Measurements from ENCODE around the gene PTPRD. TPM values are rescaled to one million over a fixed set of nuclear protein-coding genes. Genes with fewer than 3 reads are reported as not detected.

PTPRD gene
- total RNA-seq, 1 experiment from 2014 or later: 1.8 TPM

GRCh38 chr9:8610256-8610655 lies 2002.5 kb downstream of the PTPRD start:
- Mint-ChIP-seq H3K4me1 (ENCODE audit: low read depth, unreplicated experiment) (no peaks in the 10 kb centered on the region), H3K4me3 (ENCODE audit: low read depth, unreplicated experiment) (no peak overlapping the region), H3K9me3 (ENCODE audit: low read depth, unreplicated experiment) (no peaks in the 10 kb centered on the region), H3K27me3 (ENCODE audit: unreplicated experiment) (no peaks in the 10 kb centered on the region), H3K36me3 (ENCODE audit: insufficient read depth, unreplicated experiment) (no peaks in the 10 kb centered on the region), H3K27ac (ENCODE audit: unreplicated experiment) (no peak overlapping the region)
- no peak for DNase-seq
- CTCF ChIA-PET: no interaction called here
- intact Hi-C loops (cut with micrococcal nuclease; ENCODE audit: unreplicated experiment): no loop called here
- TF ChIP-seq CTCF (IDR thresholded peaks at IDR 0.05; ENCODE audit: unreplicated experiment): no peak
- BruUV-seq (replicated peaks): no TSS peak

GRCh38 chr9:8605096-8605495 lies 2007.7 kb downstream of the PTPRD start:
- Mint-ChIP-seq H3K4me1 (ENCODE audit: low read depth, unreplicated experiment) (peaks cover 11% of the 10 kb centered on the region), H3K27me3 (ENCODE audit: unreplicated experiment) (no peaks in the 10 kb centered on the region), H3K27ac (ENCODE audit: unreplicated experiment) (no peak overlapping the region), H3K36me3 (ENCODE audit: insufficient read depth, unreplicated experiment) (no peaks in the 10 kb centered on the region), H3K9me3 (ENCODE audit: low read depth, unreplicated experiment) (no peaks in the 10 kb centered on the region), H3K4me3 (ENCODE audit: low read depth, unreplicated experiment) (no peak overlapping the region)
- DNase-seq: no peak
- intact Hi-C loops (cut with micrococcal nuclease; ENCODE audit: unreplicated experiment): no loop called here
- CTCF ChIA-PET: no interaction called here
- no peak for TF ChIP-seq CTCF (IDR thresholded peaks at IDR 0.05; ENCODE audit: unreplicated experiment)
- BruUV-seq (replicated peaks): no TSS peak

GRCh38 chr9:8604201-8604600 lies 2008.6 kb downstream of the PTPRD start:
- H3K36me3 Mint-ChIP-seq (ENCODE audit: insufficient read depth, unreplicated experiment): no peaks in the 10 kb centered on the region
- BruUV-seq (replicated peaks): no TSS peak
- H3K4me1 Mint-ChIP-seq (ENCODE audit: low read depth, unreplicated experiment): peaks cover 11% of the 10 kb centered on the region
- no peak for TF ChIP-seq CTCF (IDR thresholded peaks at IDR 0.05; ENCODE audit: unreplicated experiment)
- no peaks in the 10 kb centered on the region for H3K27me3 Mint-ChIP-seq (ENCODE audit: unreplicated experiment)
- no peaks in the 10 kb centered on the region for H3K9me3 Mint-ChIP-seq (ENCODE audit: low read depth, unreplicated experiment)
- intact Hi-C loops (cut with micrococcal nuclease; ENCODE audit: unreplicated experiment): no loop called here
- CTCF ChIA-PET: no interaction called here
- H3K4me3 Mint-ChIP-seq (ENCODE audit: low read depth, unreplicated experiment): no peak overlapping the region
- no peak overlapping the region for H3K27ac Mint-ChIP-seq (ENCODE audit: unreplicated experiment)
- DNase-seq: no peak

GRCh38 chr9:8600914-8601680 lies 2011.7 kb downstream of the PTPRD start:
- Mint-ChIP-seq H3K27ac (ENCODE audit: unreplicated experiment) (no peak overlapping the region), H3K36me3 (ENCODE audit: insufficient read depth, unreplicated experiment) (no peaks in the 10 kb centered on the region), H3K4me3 (ENCODE audit: low read depth, unreplicated experiment) (no peak overlapping the region), H3K27me3 (ENCODE audit: unreplicated experiment) (no peaks in the 10 kb centered on the region), H3K9me3 (ENCODE audit: low read depth, unreplicated experiment) (no peaks in the 10 kb centered on the region), H3K4me1 (ENCODE audit: low read depth, unreplicated experiment) (peaks cover 11% of the 10 kb centered on the region)
- CTCF ChIA-PET: no interaction called here
- no TSS peak for BruUV-seq (replicated peaks)
- TF ChIP-seq CTCF (IDR thresholded peaks at IDR 0.05; ENCODE audit: unreplicated experiment): no peak
- no peak for DNase-seq
- intact Hi-C loops (cut with micrococcal nuclease; ENCODE audit: unreplicated experiment): no loop called here

Data from Calu3 (cell line).